SU-DHL-6 (cell line): ENCODE data around the gene MAP2K5.

Source experiments
- EZH2phosphoT487 ChIP-seq: fragments of 200-600 bp; sonication (generic), shearing (Covaris generic); conservative IDR thresholded peaks from 2 replicates; pipeline ENCODE4 v1.6.1; 2018; ENCODE audit warnings: mild to moderate bottlenecking, antibody characterized with exemption, low read length, moderate library complexity, mixed read lengths
- TF ChIP-seq, protein P1 (sequence below): fragments of 200-600 bp; sonication (generic); IDR thresholded peaks from one replicate; pipeline ENCODE4 v1.5.1; 2017; ENCODE audit warnings: antibody characterized with exemption, mild to moderate bottlenecking, low read length, moderate library complexity; ENCODE audit not compliant: insufficient read depth, poor library complexity, severe bottlenecking

DNA sequence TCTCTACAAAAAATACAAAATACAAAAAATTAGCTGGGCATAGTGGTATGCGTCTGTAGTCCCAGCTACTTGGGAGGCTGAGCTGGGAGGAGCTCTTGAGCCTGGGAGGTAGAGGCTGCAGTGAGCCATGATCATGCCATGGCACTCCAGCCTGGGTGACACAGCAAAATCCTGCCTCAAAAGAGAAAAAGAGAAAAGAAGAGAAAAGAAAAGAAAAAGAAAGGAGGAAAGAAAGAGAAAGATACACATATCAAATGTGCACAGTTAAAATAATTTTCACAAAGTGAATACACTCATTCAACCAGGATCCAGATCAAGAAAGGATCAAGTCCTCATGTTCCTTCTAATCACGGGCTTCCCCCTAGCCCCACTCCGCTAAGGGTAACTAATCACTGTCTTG, 27.4 kb upstream of the MAP2K5 start:
- TF ChIP-seq, protein P1, sequence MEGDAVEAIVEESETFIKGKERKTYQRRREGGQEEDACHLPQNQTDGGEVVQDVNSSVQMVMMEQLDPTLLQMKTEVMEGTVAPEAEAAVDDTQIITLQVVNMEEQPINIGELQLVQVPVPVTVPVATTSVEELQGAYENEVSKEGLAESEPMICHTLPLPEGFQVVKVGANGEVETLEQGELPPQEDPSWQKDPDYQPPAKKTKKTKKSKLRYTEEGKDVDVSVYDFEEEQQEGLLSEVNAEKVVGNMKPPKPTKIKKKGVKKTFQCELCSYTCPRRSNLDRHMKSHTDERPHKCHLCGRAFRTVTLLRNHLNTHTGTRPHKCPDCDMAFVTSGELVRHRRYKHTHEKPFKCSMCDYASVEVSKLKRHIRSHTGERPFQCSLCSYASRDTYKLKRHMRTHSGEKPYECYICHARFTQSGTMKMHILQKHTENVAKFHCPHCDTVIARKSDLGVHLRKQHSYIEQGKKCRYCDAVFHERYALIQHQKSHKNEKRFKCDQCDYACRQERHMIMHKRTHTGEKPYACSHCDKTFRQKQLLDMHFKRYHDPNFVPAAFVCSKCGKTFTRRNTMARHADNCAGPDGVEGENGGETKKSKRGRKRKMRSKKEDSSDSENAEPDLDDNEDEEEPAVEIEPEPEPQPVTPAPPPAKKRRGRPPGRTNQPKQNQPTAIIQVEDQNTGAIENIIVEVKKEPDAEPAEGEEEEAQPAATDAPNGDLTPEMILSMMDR, result no peak
- TF ChIP-seq EZH2phosphoT487, result no peak
